T-helper 22 cell (primary cell): ENCODE results near the gene PTK7.

Source experiments
- DNase-seq: peaks from one replicate; pipeline ENCODE4 v3.0.0-alpha.2; 2020; ENCODE audit warnings: low read depth

PTK7 gene

GRCh38 chr6:43207286-43207685 is 131.2 kb downstream of the PTK7 start:
- DNase-seq = no peak
